Mesendoderm (in vitro differentiated cells): ENCODE results near the gene KDELR3.
A peak's percentile ranks its signal among the peaks of the same experiment; 100 is the strongest.

Experiments
- DNase-seq: peaks from one replicate; pipeline ENCODE4 v3.0.0; 2013
- H2AK5ac ChIP-seq: 2 replicates; pipeline ENCODE4 v1.6.1; 2013; ENCODE audit warnings: low read length, inconsistent platforms
- H2BK120ac ChIP-seq: 2 replicates; pipeline ENCODE4 v1.6.1; 2013; ENCODE audit warnings: low read depth, mild to moderate bottlenecking, low read length, moderate library complexity, mixed read lengths
- H2BK15ac ChIP-seq: replicated peaks from 2 replicates; pipeline ENCODE4 v1.6.1; 2013; ENCODE audit warnings: low read depth, mild to moderate bottlenecking, moderate library complexity
- H2BK5ac ChIP-seq: 2 replicates; pipeline ENCODE4 v1.6.1; 2013; ENCODE audit warnings: low read length, inconsistent platforms
- H3K18ac ChIP-seq: 2 replicates; pipeline ENCODE4 v1.6.1; 2013; ENCODE audit warnings: mild to moderate bottlenecking, low read length, mixed read lengths
- H3K23ac ChIP-seq: one replicate; pipeline ENCODE4 v1.6.1; 2013; ENCODE audit warnings: low read length
- H3K27ac ChIP-seq: 2 replicates; pipeline ENCODE4 v1.5.1; 2013; ENCODE audit warnings: low read depth, mild to moderate bottlenecking, inconsistent platforms, low read length, moderate library complexity
- H3K27me3 ChIP-seq: 2 replicates; pipeline ENCODE4 v1.6.1; 2013; ENCODE audit warnings: low read length, control low read depth, mild to moderate bottlenecking, inconsistent platforms; ENCODE audit not compliant: insufficient read depth, poor library complexity
- H3K36me3 ChIP-seq: 2 replicates; pipeline ENCODE4 v1.6.1; 2013; ENCODE audit warnings: low read length, inconsistent platforms; ENCODE audit not compliant: control insufficient read depth, insufficient read depth
- H3K4ac ChIP-seq: one replicate; pipeline ENCODE4 v1.6.1; 2013; ENCODE audit warnings: low read depth, mild to moderate bottlenecking, low read length, moderate library complexity
- H3K4me1 ChIP-seq: 2 replicates; pipeline ENCODE4 v1.6.1; 2013; ENCODE audit warnings: low read depth, low read length, inconsistent platforms; ENCODE audit not compliant: control insufficient read depth
- H3K4me2 ChIP-seq: 2 replicates; pipeline ENCODE4 v1.6.1; 2013; ENCODE audit warnings: low read length
- H3K4me3 ChIP-seq: 2 replicates; pipeline ENCODE4 v1.5.1; 2013; ENCODE audit warnings: mild to moderate bottlenecking, low read length
- H3K56ac ChIP-seq: one replicate; pipeline ENCODE4 v1.6.1; 2013; ENCODE audit warnings: low read length
- H3K79me1 ChIP-seq: 2 replicates; pipeline ENCODE4 v1.6.1; 2013; ENCODE audit warnings: low read length, inconsistent platforms
- H3K79me2 ChIP-seq: 2 replicates; pipeline ENCODE4 v1.6.1; 2013; ENCODE audit warnings: mild to moderate bottlenecking, low read length; ENCODE audit not compliant: control insufficient read depth, insufficient read depth
- H3K9ac ChIP-seq: 2 replicates; pipeline ENCODE4 v1.6.1; 2013; ENCODE audit warnings: low read length, inconsistent platforms
- H4K5ac ChIP-seq: one replicate; pipeline ENCODE4 v1.6.1; 2013; ENCODE audit warnings: low read length
- H4K8ac ChIP-seq: one replicate; pipeline ENCODE4 v1.6.1; 2013; ENCODE audit warnings: low read depth, mild to moderate bottlenecking, control low read depth, low read length, moderate library complexity
- WGBS: extraction: QIAGEN DNeasy Blood & Tissue Kit; methylation state at CpG from one replicate; pipeline ENCODE4 v1.1.7; 2013; ENCODE audit warnings: low lambda C conversion rate, missing lambda C conversion rate; ENCODE audit not compliant: insufficient coverage; ENCODE audit errors: extremely low coverage; 5-methylcytosine and 5-hydroxymethylcytosine counted together

KDELR3 gene

GRCh38 chr22:38490915-38491314 is 23.0 kb downstream of the KDELR3 start:
- H3K79me1 ChIP-seq = peaks cover 19% of the 10 kb centered on the region
- DNase-seq = no peak
- no peak overlapping the region for H3K56ac ChIP-seq
- no peak overlapping the region for H3K4ac ChIP-seq
- no CpG with 5 or more reads among the region's 1 CpG for WGBS
- H3K79me2 ChIP-seq = peaks cover 2% of the 10 kb centered on the region
- H4K8ac ChIP-seq = no peak overlapping the region
- no peak overlapping the region for H3K9ac ChIP-seq
- H3K23ac ChIP-seq = no peak overlapping the region
- H3K4me2 ChIP-seq = no peak overlapping the region
- H3K27me3 ChIP-seq = no peaks in the 10 kb centered on the region
- H4K5ac ChIP-seq = no peak overlapping the region
- H2AK5ac ChIP-seq = no peak overlapping the region
- no peak overlapping the region for H2BK5ac ChIP-seq
- H3K36me3 ChIP-seq = peaks cover 41% of the 10 kb centered on the region
- no peaks in the 10 kb centered on the region for H3K4me1 ChIP-seq
- H3K18ac ChIP-seq = no peak overlapping the region
- H2BK15ac ChIP-seq = no peak overlapping the region
- no peak overlapping the region for H3K27ac ChIP-seq
- H2BK120ac ChIP-seq = no peak overlapping the region
- no peak overlapping the region for H3K4me3 ChIP-seq

GRCh38 chr22:38491707-38492348 is 23.9 kb downstream of the KDELR3 start:
- H3K27ac ChIP-seq = no peak overlapping the region
- peaks cover 19% of the 10 kb centered on the region for H3K79me1 ChIP-seq
- H3K56ac ChIP-seq = no peak overlapping the region
- H3K79me2 ChIP-seq = peaks cover 2% of the 10 kb centered on the region
- no peak overlapping the region for H3K4me2 ChIP-seq
- no peak overlapping the region for H3K23ac ChIP-seq
- H3K4me1 ChIP-seq = no peaks in the 10 kb centered on the region
- no CpG with 5 or more reads among the region's 5 CpGs for WGBS
- no peak overlapping the region for H3K18ac ChIP-seq
- H3K36me3 ChIP-seq = peaks cover 41% of the 10 kb centered on the region
- H2AK5ac ChIP-seq = no peak overlapping the region
- H4K8ac ChIP-seq = no peak overlapping the region
- H3K4me3 ChIP-seq = no peak overlapping the region
- H2BK5ac ChIP-seq = no peak overlapping the region
- no peak for DNase-seq
- no peaks in the 10 kb centered on the region for H3K27me3 ChIP-seq
- H2BK15ac ChIP-seq = no peak overlapping the region
- H3K4ac ChIP-seq = no peak overlapping the region
- H2BK120ac ChIP-seq = no peak overlapping the region
- H4K5ac ChIP-seq = no peak overlapping the region
- H3K9ac ChIP-seq = no peak overlapping the region

GRCh38 chr22:38494498-38494897 is 26.6 kb downstream of the KDELR3 start:
- peaks cover 7% of the 10 kb centered on the region for H3K79me2 ChIP-seq
- DNase-seq = no peak
- peaks cover 16% of the 10 kb centered on the region for H3K79me1 ChIP-seq
- no peak overlapping the region for H4K5ac ChIP-seq
- no peak overlapping the region for H3K23ac ChIP-seq
- H2BK120ac ChIP-seq = no peak overlapping the region
- no peaks in the 10 kb centered on the region for H3K27me3 ChIP-seq
- H3K36me3 ChIP-seq = peaks cover 43% of the 10 kb centered on the region
- no CpG with 5 or more reads among the region's 2 CpGs for WGBS
- no peak overlapping the region for H3K4ac ChIP-seq
- no peak overlapping the region for H4K8ac ChIP-seq
- no peak overlapping the region for H3K9ac ChIP-seq
- H2AK5ac ChIP-seq = no peak overlapping the region
- H3K4me2 ChIP-seq = no peak overlapping the region
- no peak overlapping the region for H2BK15ac ChIP-seq
- H3K27ac ChIP-seq = no peak overlapping the region
- H3K4me3 ChIP-seq = no peak overlapping the region
- H3K18ac ChIP-seq = no peak overlapping the region
- H3K4me1 ChIP-seq = no peaks in the 10 kb centered on the region
- no peak overlapping the region for H3K56ac ChIP-seq
- no peak overlapping the region for H2BK5ac ChIP-seq

GRCh38 chr22:38494939-38495338 is 27.0 kb downstream of the KDELR3 start:
- Histone ChIP-seq H3K9ac (no peak overlapping the region), H4K5ac (no peak overlapping the region), H3K18ac (no peak overlapping the region), H3K56ac (no peak overlapping the region), H3K4ac (no peak overlapping the region), H2BK5ac (no peak overlapping the region), H2AK5ac (no peak overlapping the region), H2BK15ac (no peak overlapping the region), H3K4me2 (no peak overlapping the region), H3K23ac (no peak overlapping the region), H3K4me3 (no peak overlapping the region), H3K27me3 (no peaks in the 10 kb centered on the region), H3K36me3 (peaks cover 40% of the 10 kb centered on the region), H3K79me2 (peaks cover 7% of the 10 kb centered on the region), H2BK120ac (no peak overlapping the region), H3K79me1 (peaks cover 14% of the 10 kb centered on the region), H4K8ac (no peak overlapping the region), H3K27ac (no peak overlapping the region), H3K4me1 (no peaks in the 10 kb centered on the region)
- DNase-seq = peak; percentile 51
- no CpG with 5 or more reads among the region's 12 CpGs for WGBS

GRCh38 chr22:38497869-38498268 is 30.0 kb downstream of the KDELR3 start:
- H3K4ac ChIP-seq = no peak overlapping the region
- peaks cover 16% of the 10 kb centered on the region for H3K79me1 ChIP-seq
- no peak overlapping the region for H2AK5ac ChIP-seq
- no peak overlapping the region for H2BK15ac ChIP-seq
- no CpG with 5 or more reads among the region's 3 CpGs for WGBS
- H3K27me3 ChIP-seq = no peaks in the 10 kb centered on the region
- no peak overlapping the region for H3K56ac ChIP-seq
- H3K36me3 ChIP-seq = peaks cover 35% of the 10 kb centered on the region
- no peak overlapping the region for H2BK120ac ChIP-seq
- no peak overlapping the region for H3K27ac ChIP-seq
- H3K9ac ChIP-seq = no peak overlapping the region
- no peaks in the 10 kb centered on the region for H3K4me1 ChIP-seq
- H4K8ac ChIP-seq = no peak overlapping the region
- H3K4me3 ChIP-seq = no peak overlapping the region
- H3K18ac ChIP-seq = no peak overlapping the region
- DNase-seq = no peak
- H2BK5ac ChIP-seq = no peak overlapping the region
- no peak overlapping the region for H3K4me2 ChIP-seq
- no peak overlapping the region for H3K23ac ChIP-seq
- no peak overlapping the region for H4K5ac ChIP-seq
- H3K79me2 ChIP-seq = peaks cover 27% of the 10 kb centered on the region
